OCI-LY3 (cell line): ENCODE measurements around the gene ACSL4.

Experiments
- EZH2phosphoT487 ChIP-seq: fragments of 200-600 bp; shearing (Covaris generic); IDR thresholded peaks from 2 replicates; pipeline ENCODE4 v1.6.1; 2018; ENCODE audit warnings: antibody characterized with exemption, mixed run types, low read depth
- TF ChIP-seq, protein P1 (sequence below): fragments of 200-600, 300-600 bp; sonication (generic); IDR thresholded peaks from 2 replicates; pipeline ENCODE4 v1.5.1; 2014; ENCODE audit warnings: antibody characterized with exemption, low read length, low read depth

DNA sequence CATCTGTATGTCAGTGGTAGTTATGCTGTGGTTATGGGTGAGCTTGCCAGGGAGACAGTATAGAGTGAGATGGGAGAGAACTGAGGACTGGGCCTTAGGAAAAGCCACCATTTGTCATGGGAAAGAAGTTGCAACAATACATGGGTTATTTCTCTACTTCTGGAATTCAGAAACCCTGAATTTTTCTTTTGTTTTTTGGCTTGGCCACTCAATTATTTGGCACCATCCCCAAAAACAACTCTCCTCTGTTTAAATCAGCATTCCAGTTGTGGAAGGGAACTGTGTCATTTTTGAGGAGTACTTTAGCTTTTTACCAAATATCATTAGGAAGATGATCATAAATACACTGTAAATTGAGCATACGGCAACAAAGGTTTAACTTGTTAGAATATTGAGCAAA, 41.1 kb upstream of the ACSL4 start:
- TF ChIP-seq, protein P1, sequence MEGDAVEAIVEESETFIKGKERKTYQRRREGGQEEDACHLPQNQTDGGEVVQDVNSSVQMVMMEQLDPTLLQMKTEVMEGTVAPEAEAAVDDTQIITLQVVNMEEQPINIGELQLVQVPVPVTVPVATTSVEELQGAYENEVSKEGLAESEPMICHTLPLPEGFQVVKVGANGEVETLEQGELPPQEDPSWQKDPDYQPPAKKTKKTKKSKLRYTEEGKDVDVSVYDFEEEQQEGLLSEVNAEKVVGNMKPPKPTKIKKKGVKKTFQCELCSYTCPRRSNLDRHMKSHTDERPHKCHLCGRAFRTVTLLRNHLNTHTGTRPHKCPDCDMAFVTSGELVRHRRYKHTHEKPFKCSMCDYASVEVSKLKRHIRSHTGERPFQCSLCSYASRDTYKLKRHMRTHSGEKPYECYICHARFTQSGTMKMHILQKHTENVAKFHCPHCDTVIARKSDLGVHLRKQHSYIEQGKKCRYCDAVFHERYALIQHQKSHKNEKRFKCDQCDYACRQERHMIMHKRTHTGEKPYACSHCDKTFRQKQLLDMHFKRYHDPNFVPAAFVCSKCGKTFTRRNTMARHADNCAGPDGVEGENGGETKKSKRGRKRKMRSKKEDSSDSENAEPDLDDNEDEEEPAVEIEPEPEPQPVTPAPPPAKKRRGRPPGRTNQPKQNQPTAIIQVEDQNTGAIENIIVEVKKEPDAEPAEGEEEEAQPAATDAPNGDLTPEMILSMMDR: no peak
- no peak for TF ChIP-seq EZH2phosphoT487
